HG03064 (cell line): Measurements from ENCODE around the gene FHL1.

Experiments
- ATAC-seq: cut with Tn5 transposase; IDR thresholded peaks from one replicate; pipeline ENCODE4 v1.9.1; 2021; ENCODE audit warnings: low read depth; ENCODE audit not compliant: unreplicated experiment

FHL1 gene

DNA sequence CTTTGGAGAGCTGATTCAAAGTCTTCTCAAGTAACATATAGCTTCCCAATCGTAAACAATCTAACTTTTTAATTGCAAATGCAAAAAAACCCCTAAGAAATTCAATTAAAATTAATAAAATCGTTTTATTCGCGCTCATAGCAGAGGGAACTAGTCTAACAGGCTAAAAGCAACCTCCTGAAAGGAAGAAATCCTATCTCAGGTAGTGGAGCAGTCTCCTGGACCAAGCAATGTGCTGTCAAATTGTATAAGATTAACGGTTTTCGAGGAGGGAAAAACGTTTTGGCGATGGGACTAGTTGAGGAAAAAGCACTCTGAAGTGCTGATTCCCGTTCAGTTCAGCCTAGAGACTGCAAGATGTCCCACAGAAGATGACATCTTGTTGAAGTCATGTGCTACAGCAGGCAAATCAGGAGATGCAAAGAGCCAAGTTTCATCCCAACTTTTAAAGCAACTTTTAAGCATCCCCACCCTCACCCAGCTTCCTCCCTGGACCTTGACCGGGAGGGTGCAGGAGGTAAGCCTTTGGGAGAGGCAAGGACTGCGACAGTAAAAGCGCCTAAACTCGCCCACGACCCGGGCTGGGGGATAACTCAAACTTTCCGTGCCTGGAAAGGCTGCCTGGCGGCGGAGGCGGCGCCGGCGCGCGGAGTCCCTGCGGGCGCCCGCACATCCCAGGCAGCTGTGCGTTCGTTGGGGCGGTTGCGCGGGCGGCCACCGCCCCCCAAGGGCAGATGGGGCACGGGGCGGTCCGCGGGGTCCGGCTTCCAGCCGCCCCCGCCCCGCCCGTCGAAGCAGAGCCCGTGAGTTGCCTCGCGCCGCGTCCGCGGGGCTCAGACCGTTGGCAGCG lies 103.1 kb downstream of the FHL1 start:
- ATAC-seq = peak; percentile 40

DNA sequence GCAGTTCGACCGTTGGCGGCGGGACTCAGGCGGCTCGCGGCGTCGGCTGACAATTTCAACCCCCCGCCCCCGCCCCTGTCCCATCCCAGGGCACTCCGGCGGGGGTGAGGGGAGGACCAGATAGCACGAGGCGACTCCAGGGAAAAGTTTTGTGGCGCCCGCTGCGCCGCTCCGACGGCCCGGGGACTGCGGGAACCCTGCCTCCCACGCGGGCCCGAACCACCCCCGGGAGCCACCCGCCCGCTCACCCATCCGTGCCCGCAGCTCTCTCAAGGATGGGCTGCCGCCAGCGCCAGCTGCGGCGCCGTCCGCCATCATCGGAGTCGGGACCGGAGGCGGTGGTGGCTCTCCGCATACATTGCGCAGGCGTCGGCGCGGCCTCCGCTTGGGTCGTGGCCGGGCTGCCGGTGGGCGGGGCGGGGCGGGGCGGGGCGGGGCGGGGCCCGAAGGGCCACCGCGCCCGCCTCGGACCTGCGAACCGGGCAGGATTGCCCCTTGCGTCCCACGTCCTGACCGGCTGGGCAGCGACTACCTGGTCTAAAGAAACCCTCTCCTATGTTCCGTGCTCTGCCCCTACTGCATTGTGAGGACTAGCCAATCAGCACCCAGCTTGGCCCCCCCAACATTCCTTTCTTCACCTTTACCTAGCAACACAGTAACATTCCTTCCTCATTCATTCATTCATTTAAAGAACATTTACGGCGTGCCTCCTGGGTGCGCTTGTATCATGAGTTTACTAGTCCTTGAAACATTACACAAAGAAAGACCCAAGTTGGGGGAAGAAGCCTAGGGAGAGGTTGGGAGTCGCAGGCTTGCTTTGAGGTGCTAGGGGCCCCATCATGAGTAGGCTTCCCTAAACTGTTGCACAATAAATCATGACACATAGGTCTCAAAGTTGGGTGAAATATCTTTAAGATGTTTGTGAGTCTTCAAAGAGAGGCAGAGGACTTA lies 104.0 kb downstream of the FHL1 start, which contains the start of gene MAP7D3:
Gene MAP7D3, minus strand, starts transcription at position 360 of the 951 bp plus-strand sequence. Its CDS starts 42 bp downstream, at position 318.
- ATAC-seq = peak; percentile 77

DNA sequence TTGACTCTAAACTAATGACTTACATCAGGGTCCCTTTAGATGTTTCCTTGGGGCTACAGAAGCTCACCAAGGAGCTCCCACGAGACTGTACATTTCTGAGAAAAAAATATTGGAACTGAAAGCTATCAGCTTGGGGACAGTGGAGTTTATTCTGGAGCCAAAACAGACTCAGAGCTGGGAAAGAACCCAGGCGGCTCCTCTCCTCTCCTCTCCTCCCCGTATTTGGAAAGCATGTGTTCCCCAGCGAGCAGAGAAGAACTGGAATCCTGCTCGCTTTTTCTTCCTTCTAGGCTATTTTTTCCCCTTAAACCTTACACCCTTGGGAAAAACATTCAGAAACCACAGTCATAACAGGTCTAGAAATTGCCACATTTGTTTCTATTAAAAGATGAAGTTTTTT lies 108.2 kb downstream of the FHL1 start:
- no peak for ATAC-seq

DNA sequence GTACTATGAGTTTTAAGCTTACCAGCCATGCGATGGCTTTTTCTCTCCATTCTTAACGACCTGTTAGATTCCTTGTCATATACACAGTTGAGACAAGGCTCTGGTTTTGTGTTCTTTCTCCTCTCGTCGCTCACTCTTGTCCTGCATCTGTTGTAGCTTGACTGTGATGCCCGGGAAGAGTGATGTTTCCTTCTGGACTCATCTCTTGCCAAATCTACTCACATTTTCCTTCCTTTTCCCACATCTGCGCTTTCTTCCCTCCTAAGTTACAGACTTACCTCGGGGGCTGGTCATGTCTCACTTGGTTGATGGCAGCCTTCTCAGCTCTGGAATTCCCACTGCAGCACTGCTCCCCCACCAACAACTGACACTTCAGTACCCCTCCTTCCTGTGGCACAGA lies 108.7 kb downstream of the FHL1 start:
- ATAC-seq = no peak

DNA sequence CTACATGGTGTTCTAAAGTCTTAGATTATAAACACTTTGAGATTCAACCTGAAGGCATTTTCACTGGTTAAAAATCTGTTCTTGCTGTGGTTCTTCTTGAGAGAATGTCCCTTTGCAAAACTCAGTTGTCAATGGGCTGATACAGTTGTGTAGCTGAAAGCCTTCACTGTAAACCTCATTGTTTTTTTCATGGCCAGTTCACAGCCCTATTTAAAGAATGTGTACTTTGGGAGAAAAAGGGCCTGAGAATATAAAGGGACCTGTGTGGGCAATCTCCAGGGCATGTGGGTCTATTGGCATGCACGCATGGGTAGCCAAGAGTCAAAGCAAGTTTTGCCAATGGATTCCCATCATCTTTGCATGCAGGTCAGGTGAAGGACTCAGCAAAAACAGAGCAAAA lies 111.6 kb downstream of the FHL1 start:
- ATAC-seq = no peak

DNA sequence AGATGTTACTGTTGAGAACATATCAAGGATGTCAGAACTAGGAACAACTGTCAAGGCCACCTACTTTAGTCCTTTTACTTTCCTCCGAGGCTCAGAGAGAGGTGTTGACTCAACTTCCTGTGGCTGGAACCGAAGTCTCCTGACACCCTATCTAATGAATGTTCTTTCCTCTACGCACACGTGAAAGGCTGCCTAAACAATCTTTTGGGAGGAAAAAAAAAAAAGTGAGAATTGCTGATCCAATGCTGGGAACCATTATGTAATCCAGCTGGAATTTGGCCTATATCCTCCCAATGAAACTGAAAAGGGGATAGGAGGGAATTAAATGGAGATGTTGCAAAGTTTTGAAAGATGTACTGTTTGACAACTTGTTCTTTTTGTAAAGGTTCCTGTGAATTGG lies 112.2 kb downstream of the FHL1 start:
- ATAC-seq = no peak

DNA sequence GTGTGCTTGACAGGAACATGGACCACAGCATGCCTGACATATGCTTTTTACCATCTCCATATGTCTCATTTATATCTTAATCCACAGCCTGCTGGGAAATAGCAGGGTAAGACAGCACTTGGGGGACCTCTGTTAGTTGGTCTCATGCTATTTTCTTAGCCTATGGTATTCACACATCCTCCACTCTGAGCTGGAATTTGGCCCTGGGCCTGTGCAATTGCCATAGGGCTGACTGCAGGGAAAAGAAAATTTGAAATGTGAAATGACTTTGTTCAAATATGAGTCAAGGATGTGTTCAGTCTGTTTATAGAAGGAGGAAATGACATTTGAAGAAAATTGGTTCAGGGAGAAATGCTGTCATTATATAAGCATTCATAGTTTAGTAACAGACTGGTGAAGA lies 113.4 kb downstream of the FHL1 start:
- no peak for ATAC-seq
